Hindlimb muscle (tissue), 1 donor: ENCODE results near the gene BAG5. TPM values are rescaled to one million over a fixed set of nuclear protein-coding genes. Genes with fewer than 3 reads are reported as not detected.
"Not testable (repeated sequence)": the region's sequence is repeated elsewhere in the genome, so short reads cannot be mapped to it uniquely, and the experiment has no call there.

Experiments
- DNase-seq: peaks from one replicate; pipeline ENCODE4 v3.0.0-alpha.2; 2013
- polyA plus RNA-seq: library from polyadenylated mRNA; unstranded; fragments of 120-200 nt; gene quantifications from one replicate; pipeline ENCODE4 v1.2.1, GENCODE V29; 2013; ENCODE audit not compliant: insufficient read length

Gene BAG5
- polyA plus RNA-seq = 17.8 TPM

GRCh38 chr14:103562429-103563225 lies at the start of gene BAG5, which contains the start of gene COA8:
BAG5 (minus strand) TSS chr14:103562657; CDS start chr14:103561164, 1,493 bp downstream.
COA8 (plus strand) TSS chr14:103562960; CDS start chr14:103563002, 42 bp downstream.
- peak; percentile 90 for DNase-seq

GRCh38 chr14:103611215-103611614 lies 48.8 kb upstream of the BAG5 start:
- no peak for DNase-seq

- DNase-seq = not testable (repeated sequence)
These were observed 46.6 kb upstream of the BAG5 start for GRCh38 chr14:103609081-103609480.

GRCh38 chr14:103607822-103608221 lies 45.4 kb upstream of the BAG5 start:
- DNase-seq = no peak

GRCh38 chr14:103606963-103607668 lies 44.7 kb upstream of the BAG5 start:
- peak; percentile 95 for DNase-seq

GRCh38 chr14:103604620-103605019 lies 42.2 kb upstream of the BAG5 start:
- DNase-seq = no peak

GRCh38 chr14:103600503-103600902 lies 38.0 kb upstream of the BAG5 start:
- no peak for DNase-seq

- DNase-seq = no peak
These were observed 35.3 kb upstream of the BAG5 start for GRCh38 chr14:103597623-103598377.

- no peak for DNase-seq
These were observed 31.8 kb upstream of the BAG5 start for GRCh38 chr14:103594265-103594664.

- DNase-seq = no peak
These were observed 31.1 kb upstream of the BAG5 start for GRCh38 chr14:103593577-103593976.

- no peak for DNase-seq
These were observed 22.0 kb upstream of the BAG5 start for GRCh38 chr14:103584326-103584915.

- no peak for DNase-seq
These were observed 19.7 kb upstream of the BAG5 start for GRCh38 chr14:103581954-103582703.

GRCh38 chr14:103581206-103581605 lies 18.7 kb upstream of the BAG5 start:
- DNase-seq = no peak

GRCh38 chr14:103578401-103579075 lies 16.1 kb upstream of the BAG5 start:
- DNase-seq = no peak

- DNase-seq = peak; percentile 46
These were observed 14.0 kb upstream of the BAG5 start for GRCh38 chr14:103576371-103577024.

- no peak for DNase-seq
These were observed 12.3 kb upstream of the BAG5 start for GRCh38 chr14:103574707-103575285.

- DNase-seq = no peak
These were observed 11.6 kb upstream of the BAG5 start for GRCh38 chr14:103574104-103574503.

- DNase-seq = no peak
These were observed 7.0 kb upstream of the BAG5 start for GRCh38 chr14:103569408-103569807.

- DNase-seq = no peak
These were observed 6.5 kb upstream of the BAG5 start for GRCh38 chr14:103568952-103569351.

GRCh38 chr14:103563844-103564505 lies 1.5 kb upstream of the BAG5 start:
- no peak for DNase-seq
